Smooth muscle cell (in vitro differentiated cells): Measurements from ENCODE around the gene ZNF277. TPM values are rescaled to one million over a fixed set of nuclear protein-coding genes. Genes with fewer than 3 reads are reported as not detected.

Experiments used
- DNase-seq: peaks from one replicate; lab custom pipeline; 2025; ENCODE audit not compliant: unreplicated experiment; lab: John Stamatoyannopoulos, UW
- H2AFZ ChIP-seq: fragments of 200-600 bp; sonication (generic); 2 replicates; pipeline ENCODE4 v1.6.0; 2016; ENCODE audit warnings: antibody characterized with exemption, low read depth, mild to moderate bottlenecking
- H3F3A ChIP-seq: fragments of 200-600 bp; sonication (generic); 2 replicates; pipeline ENCODE4 v1.6.0; 2017; ENCODE audit warnings: antibody characterized with exemption, low read depth
- H3K27ac ChIP-seq: fragments of 200-600 bp; sonication (generic); 2 replicates; pipeline ENCODE4 v1.5.1; 2016; ENCODE audit warnings: low read depth, mild to moderate bottlenecking
- H3K27me3 ChIP-seq: fragments of 200-600 bp; sonication (generic); 2 replicates; pipeline ENCODE4 v1.6.1; 2016; ENCODE audit warnings: low read depth, mild to moderate bottlenecking
- H3K36me3 ChIP-seq: fragments of 200-600 bp; sonication (generic); 2 replicates; pipeline ENCODE4 v1.5.1; 2016; ENCODE audit warnings: low read depth
- H3K4me1 ChIP-seq: fragments of 200-600 bp; sonication (generic); 2 replicates; pipeline ENCODE4 v1.5.1; 2016; ENCODE audit warnings: low read depth
- H3K4me2 ChIP-seq: fragments of 200-600 bp; sonication (generic); 2 replicates; pipeline ENCODE4 v1.6.0; 2016; ENCODE audit warnings: mild to moderate bottlenecking
- H3K4me3 ChIP-seq: fragments of 200-600 bp; sonication (generic); 2 replicates; pipeline ENCODE4 v1.5.1; 2016; ENCODE audit warnings: mild to moderate bottlenecking
- H3K79me2 ChIP-seq: fragments of 200-600 bp; sonication (generic); 2 replicates; pipeline ENCODE4 v1.6.0; 2016; ENCODE audit warnings: low read depth, mild to moderate bottlenecking
- H3K9ac ChIP-seq: fragments of 200-600 bp; sonication (generic); 2 replicates; pipeline ENCODE4 v1.6.0; 2016; ENCODE audit warnings: low read depth
- H3K9me3 ChIP-seq: fragments of 200-600 bp; sonication (generic); replicated peaks from 2 replicates; pipeline ENCODE4 v1.5.1; 2016; ENCODE audit warnings: low read depth
- H4K20me1 ChIP-seq: fragments of 200-600 bp; sonication (generic); 2 replicates; pipeline ENCODE4 v1.6.0; 2016; ENCODE audit warnings: low read depth
- WGBS: methylation state at CpG from one replicate; pipeline ENCODE4 v1.1.7; 2016; ENCODE audit warnings: low lambda C conversion rate; 5-methylcytosine and 5-hydroxymethylcytosine counted together
- polyA plus RNA-seq: library from polyadenylated mRNA; unstranded; fragments of >200 nt; fragmentation: Nextera tagmentation; extraction: Ambion mirVana; gene quantifications from 2 replicates; pipeline ENCODE4 v1.2.1, GENCODE V29; 2016
- total RNA-seq: library from RNA; depleted of rRNA; stranded (reverse); fragments of >200 nt; gene quantifications from 2 replicates; pipeline ENCODE4 v1.2.3, GENCODE V29; 2014
- TF ChIP-seq, protein P1 (sequence below): fragments of 200-600 bp; sonication (generic); IDR thresholded peaks from 2 replicates; pipeline ENCODE4 v1.5.1; 2017; ENCODE audit warnings: borderline replicate concordance, mild to moderate bottlenecking, antibody characterized with exemption; ENCODE audit not compliant: insufficient read depth, poor library complexity, severe bottlenecking

Gene ZNF277
- total and polyA plus RNA-seq, 2 experiments from 2014 or later: 8.4 to 28.0 TPM

DNA sequence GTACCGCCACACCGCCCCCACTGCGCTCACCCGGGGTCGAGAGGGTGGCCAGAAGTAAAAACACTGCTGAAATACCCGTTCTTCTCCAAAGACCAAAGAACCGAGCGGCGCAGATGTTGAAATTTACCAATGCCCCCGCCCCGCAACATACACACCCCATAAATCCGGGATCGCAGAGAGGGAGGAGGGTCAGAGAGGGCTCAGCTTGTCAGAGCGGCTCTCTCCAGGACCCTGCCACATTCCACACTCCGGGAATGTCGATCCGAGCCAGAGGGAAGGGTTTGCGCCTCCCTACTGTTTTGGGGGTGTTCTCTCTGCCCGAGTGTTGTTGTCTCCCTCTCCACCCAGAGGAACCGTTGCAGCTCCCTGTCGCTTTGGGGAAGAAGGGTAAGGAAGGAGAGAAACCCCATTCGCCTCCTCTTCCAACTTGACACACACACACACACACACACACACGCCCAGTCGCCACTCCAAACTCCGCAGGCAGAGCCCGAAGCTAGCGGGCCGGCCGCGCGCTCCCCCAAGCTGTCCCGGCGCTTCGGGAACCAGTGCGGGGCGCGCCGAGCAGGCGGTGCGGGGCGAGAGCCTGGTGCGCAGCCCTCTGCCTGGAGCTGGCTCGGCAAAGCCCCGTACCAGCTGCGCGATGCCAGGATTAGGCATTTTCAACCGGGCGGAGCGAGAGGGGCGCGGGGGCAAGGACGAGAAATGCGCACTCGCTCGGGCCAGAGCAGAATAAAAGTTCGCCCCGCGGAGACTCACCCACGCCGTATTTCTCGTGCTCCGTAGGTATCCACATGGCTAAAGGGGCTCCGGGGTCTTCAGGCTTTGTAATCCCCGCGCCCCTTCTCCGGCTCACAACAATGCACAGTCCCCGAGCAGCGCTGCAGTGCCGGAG, 905 bp upstream of the ZNF277 start:
- Histone ChIP-seq H4K20me1 (peaks cover 4% of the 10 kb centered on the region), H3K9ac (peak overlapping the region; percentile 70), H3K27me3 (no peaks in the 10 kb centered on the region), H3K4me2 (peak overlapping the region; percentile 89), H3K79me2 (peaks cover 79% of the 10 kb centered on the region), H3K27ac (peak overlapping the region; percentile 32), H3K4me3 (peak overlapping the region; percentile 94), H3K9me3 (no peaks in the 10 kb centered on the region), H3F3A (peaks cover 5% of the 10 kb centered on the region), H2AFZ (peak overlapping the region; percentile 84), H3K36me3 (no peaks in the 10 kb centered on the region), H3K4me1 (no peaks in the 10 kb centered on the region)
- WGBS: under 1% methylated on average over 66 of the region's 69 CpGs
- TF ChIP-seq, protein P1, sequence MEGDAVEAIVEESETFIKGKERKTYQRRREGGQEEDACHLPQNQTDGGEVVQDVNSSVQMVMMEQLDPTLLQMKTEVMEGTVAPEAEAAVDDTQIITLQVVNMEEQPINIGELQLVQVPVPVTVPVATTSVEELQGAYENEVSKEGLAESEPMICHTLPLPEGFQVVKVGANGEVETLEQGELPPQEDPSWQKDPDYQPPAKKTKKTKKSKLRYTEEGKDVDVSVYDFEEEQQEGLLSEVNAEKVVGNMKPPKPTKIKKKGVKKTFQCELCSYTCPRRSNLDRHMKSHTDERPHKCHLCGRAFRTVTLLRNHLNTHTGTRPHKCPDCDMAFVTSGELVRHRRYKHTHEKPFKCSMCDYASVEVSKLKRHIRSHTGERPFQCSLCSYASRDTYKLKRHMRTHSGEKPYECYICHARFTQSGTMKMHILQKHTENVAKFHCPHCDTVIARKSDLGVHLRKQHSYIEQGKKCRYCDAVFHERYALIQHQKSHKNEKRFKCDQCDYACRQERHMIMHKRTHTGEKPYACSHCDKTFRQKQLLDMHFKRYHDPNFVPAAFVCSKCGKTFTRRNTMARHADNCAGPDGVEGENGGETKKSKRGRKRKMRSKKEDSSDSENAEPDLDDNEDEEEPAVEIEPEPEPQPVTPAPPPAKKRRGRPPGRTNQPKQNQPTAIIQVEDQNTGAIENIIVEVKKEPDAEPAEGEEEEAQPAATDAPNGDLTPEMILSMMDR: no peak
- peak; percentile 49 for DNase-seq

DNA sequence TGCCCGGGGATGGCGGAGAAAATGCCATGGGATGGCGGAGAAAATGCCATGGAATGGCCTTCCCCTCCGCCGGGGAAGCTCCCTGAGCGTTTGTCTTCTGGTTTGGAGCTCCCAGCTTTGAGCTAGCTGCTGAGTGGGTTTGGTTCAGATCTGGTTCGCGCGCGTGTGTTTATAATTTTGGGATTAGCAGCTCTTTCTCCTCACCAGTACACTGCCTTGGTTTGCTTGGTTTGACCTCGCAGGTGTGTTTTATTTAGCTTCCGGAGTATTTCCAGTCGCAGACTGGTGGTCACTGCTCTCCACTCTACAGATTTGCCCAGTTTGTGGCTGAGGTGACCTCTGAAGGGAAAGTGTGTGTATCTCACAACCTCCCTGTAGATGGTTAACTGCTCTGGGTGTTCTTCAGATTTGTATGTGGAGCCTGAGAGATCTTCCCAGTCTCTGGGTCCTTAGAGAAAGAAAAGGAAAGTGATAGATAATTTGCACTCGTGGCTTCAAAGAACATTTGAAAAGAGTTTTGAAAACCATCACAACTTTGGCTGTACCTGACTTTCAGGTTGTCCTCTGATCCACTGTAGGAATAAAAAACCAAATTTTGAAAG, 597 bp downstream of the ZNF277 start:
- Histone ChIP-seq H3K4me3 (peak overlapping the region; percentile 94), H3K9me3 (no peaks in the 10 kb centered on the region)
- 2% methylated on average over 14 of the region's 14 CpGs for WGBS

DNA sequence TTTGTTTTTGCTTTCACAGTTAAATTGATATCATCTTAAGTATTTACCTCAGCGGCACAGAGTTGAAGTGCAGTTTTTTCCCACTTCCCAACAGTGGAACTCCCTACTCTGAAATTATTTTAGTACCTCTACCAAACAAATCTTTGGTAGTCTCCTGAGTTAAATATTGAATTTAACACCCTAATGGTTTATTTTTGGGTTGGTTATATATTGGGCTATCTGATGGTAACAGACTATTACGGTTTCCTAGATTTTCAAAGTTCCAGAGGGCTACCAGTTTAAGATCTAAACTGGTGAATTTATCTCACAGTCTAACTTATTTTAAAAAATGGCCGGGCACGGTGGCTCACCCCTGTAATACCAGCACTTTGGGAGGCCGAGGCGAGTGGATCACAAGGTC, 1.3 kb downstream of the ZNF277 start:
- TF ChIP-seq, protein P1: no peak
- Histone ChIP-seq H3K79me2 (peaks cover 70% of the 10 kb centered on the region), H3K36me3 (no peaks in the 10 kb centered on the region), H4K20me1 (peaks cover 19% of the 10 kb centered on the region), H3K27me3 (no peaks in the 10 kb centered on the region), H3K9me3 (no peaks in the 10 kb centered on the region), H3K4me1 (no peaks in the 10 kb centered on the region), H2AFZ (no peak overlapping the region), H3K9ac (no peak overlapping the region), H3K27ac (no peak overlapping the region), H3K4me3 (peak overlapping the region; percentile 94), H3K4me2 (peak overlapping the region; percentile 94), H3F3A (no peaks in the 10 kb centered on the region)
- DNase-seq: no peak
- 95% methylated on average over 6 of the region's 6 CpGs for WGBS

More for the DNA sequence above, 597 bp downstream of the ZNF277 start:
- Histone ChIP-seq H3K9ac (peak overlapping the region; percentile 87), H3F3A (no peaks in the 10 kb centered on the region), H3K27ac (peak overlapping the region; percentile 47), H2AFZ (peak overlapping the region; percentile 93), H3K4me1 (no peaks in the 10 kb centered on the region), H4K20me1 (peaks cover 12% of the 10 kb centered on the region), H3K79me2 (peaks cover 77% of the 10 kb centered on the region), H3K36me3 (no peaks in the 10 kb centered on the region), H3K4me2 (peak overlapping the region; percentile 94), H3K27me3 (no peaks in the 10 kb centered on the region)
- no peak for DNase-seq
- TF ChIP-seq, protein P1: no peak
